ENCODE measurements around the gene MELTF.

MELTF gene

DNA sequence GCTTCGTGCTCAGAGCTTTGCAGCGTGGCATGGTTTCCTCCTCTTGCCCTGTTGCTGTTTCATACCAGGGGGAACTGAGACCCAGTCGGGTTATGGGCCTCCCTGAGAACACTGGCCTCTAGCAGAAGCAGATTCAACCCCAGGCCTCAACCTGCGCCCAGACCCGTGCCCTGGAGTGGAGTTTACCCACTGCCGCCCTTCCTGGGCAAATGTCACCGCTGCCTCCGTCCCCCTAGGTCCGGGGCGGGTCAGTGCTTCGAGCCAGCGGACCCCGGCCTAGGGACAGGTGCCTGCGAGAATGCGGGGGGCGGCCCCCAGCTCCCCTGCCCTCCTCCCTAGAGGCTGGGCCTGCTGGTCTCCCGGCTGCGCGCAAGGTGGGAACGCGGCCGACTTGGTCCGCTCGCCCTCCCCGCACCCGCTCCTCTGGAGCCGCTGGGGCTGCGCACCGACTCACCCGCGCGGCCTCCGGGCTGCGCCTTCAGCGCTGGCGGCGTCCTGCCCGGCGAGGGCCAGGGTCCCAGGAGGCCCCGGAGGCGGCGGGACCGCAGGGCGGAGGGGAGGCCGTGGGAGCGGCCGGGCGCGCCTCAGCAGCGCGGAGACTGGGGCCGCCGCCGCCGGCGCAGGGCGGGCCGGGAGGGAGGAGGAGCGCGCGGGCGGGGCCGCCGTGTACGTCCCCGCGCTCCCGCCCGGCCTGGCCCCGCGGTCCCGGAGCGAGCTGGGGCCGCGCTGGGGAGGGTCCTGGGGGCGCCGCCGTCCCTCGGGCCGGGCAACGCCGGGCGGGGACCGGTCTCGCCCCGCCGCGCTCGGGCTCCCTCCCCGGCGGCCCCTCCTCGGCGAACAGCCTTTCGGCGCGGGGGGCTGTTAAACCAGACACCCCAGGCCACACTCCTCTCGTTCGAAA is 61.1 kb downstream of the MELTF start, which contains the start of gene PIGZ:
PIGZ (minus strand) TSS at position 601 of the 901 bp plus-strand sequence. CDS start 16,802 bp downstream, outside the sequence.
- peak; percentile 58 for DNase-seq (ENCODE audit: low read depth)

DNA sequence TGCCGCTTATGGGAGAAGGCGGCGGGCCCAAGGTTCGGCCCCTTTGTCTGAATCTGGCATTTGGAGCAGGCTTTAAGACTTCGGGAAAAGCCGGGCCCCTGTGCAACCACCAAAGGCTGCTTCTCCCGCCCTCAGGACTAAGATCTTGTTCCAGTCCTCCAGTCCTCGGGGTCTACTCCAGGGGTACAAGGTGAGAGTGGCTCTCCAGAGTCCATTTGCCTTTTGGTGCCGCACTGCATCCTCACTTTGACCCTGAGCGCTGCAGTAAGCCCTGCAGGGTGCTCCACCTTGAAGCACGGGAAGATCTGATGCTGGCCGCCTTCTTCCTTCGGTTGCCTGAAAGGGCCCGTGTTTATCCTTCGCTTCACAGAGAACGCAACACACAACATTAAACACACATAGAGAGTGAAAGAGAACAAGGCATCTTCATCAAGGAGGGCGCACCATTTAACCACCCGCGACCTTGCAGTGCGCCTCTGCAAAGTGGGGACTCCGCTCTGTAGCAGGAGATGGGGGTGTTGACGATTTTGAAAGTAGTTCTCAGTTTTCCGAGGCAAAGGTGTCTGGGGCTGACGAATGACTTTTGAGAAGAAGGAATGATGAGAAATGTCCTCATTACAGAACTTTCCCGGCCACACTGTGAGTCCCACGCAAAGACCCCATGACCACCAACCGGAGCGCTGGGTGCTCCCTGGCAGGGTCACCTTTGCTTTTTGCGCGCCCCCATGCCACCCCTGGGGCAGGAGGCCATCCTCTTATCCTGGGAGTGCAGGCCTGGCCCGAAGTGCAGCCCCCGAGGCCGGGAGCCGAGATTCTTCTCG is 62.0 kb downstream of the MELTF start:
- no peak for DNase-seq (ENCODE audit: low read depth)

DNA sequence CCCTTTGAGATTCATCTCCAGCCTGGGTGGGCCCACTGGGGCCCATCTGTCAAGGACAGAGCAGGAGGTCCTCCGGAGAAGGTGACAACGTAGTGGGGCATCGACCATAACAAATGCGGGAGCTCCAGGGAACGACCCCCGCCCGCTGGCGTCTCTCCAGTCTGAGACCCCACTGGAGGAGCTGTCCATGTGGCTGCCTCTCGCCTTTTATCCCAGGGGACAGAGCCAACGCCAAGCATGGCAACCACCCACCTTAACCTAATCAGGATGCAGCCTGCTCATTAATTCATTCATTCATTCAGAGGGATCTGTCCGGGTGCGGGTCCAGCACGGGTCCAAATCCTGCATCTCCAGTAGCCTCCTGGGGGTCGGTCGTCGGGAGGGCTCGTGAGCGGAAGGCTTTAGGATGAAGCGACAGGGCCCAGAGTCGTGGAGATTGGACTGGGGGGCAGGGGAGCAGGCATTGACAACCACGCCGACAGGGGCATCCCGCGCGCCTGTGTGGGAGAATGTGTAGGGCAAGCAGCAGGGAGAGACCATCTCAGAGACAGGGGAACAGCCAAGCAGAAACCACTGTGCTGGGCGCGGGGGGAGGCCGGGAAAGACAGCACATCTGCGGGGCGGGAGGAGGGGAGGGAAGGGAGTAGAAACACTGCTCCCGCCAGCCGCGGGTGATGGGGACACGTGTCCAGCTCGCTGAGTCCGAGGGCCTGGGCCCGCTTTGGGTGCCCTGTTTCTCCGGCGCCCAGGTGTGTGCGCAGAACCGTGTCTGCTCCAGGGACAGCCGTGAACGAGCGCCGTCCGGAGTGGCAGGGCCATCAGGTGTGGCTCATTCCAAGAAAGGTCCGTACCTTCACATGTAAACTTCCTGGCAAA is 62.9 kb downstream of the MELTF start:
- DNase-seq (ENCODE audit: low read depth), result no peak

DNA sequence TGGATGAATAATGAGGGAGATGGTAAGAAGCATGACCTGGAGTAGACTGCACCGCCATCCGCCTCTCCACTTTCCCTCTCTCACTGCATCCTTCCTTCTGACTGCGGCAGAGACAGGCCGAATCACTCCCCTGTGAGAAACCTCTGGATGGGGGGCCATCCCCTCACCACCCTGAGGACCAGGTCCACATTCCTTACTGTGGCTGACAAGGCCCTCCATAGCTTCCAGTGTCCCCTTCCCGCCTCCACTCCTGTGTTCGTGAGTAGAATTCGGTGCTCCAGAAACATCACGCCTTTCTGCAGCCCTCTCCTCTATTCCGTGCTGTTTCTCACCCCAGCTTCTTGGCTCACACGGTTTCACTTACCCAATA is 63.8 kb downstream of the MELTF start:
- DNase-seq (ENCODE audit: low read depth), result no peak

DNA sequence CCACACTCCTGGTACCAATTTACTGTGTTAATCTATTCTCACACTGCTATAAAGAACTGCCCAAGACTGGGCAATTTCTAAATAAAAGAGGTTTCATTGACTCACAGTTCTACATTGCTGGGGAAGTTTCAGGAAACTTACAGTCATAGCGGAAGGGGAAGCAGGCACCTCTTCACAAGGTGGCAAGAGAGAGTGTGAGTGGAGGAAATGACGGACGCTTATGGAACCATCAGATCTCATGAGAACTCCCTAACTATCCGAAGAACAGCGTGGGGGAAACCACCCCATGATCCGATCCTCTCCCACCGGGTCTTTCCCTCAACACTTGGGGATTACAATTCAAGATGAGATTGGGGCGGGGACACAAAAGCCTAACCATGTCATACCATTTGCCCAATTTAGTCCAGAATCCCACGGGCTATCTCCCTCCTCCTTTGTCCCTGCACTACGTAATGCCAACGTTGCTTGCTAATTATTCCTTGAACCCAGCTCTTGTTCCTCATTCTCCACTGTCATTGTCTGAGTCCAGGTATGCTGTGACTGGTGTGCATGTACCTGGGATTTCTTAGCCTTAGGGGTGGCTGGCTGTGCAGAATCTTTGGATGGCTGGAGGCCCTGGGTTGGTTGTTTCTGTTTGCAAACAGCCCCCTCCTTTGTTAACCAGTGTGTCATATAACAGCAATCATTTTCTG is 64.4 kb downstream of the MELTF start:
- no peak for DNase-seq (ENCODE audit: low read depth)

DNA sequence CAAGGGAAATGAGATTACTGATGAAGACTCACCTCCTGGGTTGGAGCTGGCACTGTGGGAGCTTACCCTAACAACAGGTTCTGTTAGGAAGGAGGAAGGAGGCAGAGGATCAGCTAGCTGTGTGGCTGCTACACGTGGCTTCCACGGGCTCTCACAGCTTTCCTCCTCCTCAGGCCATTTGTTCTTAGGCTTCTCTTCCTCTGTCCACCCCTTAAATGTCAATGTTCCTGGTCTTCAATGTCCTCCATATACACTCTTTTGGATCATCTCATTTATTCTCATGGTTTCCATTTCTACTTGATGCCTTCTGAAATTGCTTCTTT is 66.0 kb downstream of the MELTF start:
- DNase-seq (ENCODE audit: low read depth), result no peak

DNA sequence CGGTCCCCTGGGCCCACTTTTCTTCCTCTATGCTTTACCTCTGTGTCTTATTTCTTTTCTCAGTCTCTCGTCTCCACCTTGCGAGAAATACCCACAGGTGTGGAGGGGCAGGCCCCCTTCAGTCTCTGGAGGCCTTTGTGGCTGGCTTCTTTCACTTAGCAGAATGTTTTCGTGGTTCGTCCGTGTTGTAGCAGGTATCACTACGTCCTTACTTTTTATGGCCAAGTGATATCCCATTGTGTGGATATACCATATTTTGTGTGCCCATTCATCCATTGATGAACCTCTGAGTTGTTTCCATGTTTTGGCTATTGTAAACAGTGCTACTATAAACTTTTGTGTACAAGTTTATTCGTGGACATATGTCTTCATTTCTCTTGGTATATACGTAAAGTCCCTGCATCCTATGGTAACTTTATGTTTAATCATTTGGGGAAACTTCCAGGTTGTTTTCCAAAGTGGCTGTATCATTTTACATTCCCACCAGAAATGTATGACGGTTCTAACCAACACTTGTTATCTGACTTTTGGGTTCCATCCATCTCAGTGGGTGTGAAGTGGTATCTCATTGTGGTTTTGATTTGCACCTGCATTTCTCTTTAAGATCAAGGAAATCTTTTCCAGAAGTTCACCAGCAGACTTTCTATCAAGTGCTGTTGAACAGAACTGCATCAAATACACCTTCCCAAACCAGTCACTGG is 66.5 kb downstream of the MELTF start:
- DNase-seq (ENCODE audit: low read depth), result no peak

DNA sequence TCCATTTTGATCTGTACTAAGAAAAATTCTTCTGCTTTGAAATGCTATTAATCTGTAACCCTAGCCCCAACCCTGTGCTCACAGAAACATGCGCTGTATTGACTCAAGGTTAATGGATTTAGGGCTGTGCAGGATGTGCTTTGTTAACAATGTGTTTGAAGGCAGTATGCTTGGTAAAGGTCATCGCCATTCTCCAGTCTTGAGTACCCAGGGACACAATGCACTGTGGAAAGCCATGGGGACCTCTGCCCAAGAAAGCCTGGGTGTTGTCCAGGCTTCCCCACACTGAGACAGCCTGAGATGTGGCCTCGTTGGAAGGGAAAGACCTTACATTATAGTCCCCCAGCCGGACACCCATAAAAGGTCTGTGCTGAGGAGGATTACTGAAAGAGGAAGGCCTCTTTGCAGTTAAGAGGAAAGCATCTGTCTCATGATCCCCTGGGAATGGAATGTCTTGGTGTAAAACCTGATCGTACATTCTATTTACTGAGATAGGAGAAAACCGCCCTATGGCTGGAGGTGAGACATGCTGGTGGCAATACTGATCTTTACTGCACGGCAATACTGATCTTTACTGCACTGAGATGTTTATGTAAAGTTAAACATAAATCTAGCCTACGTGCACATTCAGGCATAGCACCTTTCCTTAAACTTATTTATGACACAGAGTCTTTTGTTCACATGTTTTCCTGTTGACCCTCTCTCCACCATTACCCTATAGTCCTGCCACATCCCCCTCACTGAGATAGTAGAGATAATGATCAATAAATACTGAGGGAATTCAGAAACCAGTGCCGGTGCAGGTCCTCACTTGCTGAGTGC is 67.3 kb downstream of the MELTF start:
- no peak for DNase-seq (ENCODE audit: low read depth)

DNA sequence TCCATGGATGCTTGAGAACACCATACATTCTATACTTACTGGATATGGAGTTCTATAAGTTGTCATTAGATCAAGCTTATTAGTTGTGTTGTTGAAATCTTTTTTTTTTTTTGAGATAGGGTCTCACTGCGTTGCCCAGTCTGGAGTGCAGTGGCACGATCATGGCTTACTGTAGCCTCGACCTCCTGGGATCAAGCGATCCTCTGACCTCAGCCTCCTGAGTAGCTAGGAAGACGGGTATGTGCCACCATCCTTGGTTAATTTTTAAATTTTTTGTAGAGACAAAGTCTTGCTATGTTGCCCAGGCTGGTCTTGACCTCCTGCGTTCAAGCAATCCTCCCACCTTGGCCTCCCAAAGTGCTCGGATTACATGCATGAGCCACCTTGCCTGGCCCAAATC is 74.8 kb downstream of the MELTF start:
- no peak for DNase-seq (ENCODE audit: low read depth)
